ENCODE results near the gene CEP89.

DNA sequence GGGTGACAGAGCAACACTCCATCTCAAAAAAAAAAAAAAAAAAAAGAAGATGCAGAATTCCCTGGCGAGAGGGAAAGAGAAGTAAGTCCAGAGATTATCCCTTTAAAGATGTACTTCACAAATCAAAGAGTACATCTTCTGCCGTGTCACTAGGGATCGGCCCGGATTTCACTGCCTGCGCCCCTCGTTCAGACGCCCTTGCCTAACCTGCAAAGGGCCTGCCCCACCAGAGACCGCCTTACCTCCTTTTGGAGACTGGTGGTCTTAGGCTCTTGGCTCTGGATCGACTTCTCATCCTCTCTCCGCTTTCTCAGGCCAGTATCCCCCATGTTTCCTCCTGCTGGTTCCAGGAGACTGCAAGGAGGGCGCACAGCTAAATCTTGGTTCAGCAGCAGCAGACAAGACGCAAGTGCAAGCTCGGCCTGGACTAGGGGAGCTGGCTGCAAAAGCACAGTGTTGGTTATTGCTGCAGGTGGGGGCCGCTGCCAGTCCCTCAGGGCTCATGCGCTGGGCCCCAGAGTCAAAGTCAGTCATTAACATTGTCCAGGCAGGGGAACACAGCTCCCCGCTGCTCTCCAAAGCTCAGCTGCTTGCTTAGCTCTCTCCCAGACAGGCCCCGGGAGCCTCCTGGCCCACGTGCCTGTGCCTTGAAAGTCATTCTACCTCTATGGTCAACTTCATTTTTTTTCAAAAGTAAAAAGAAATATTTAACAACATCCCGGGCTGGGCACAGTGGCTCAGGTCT is 103.4 kb downstream of the CEP89 start:
- TF ChIP-seq CBX3 (IDR thresholded peaks at IDR 0.05; ENCODE audit: low read depth) (no peak), CTCF (IDR thresholded peaks at IDR 0.05 in 2 of 3, conservative IDR thresholded peaks at IDR 0.05 in 1 of 3; ENCODE audit: borderline replicate concordance in 1 of 3, insufficient read depth in 1 of 3, low read depth in 2 of 3, low read length in 2 of 3) (no peak), POLR2A (IDR thresholded peaks at IDR 0.05; ENCODE audit: borderline replicate concordance, extremely low read depth, insufficient read depth, insufficient read length) (no peak), SP1 (IDR thresholded peaks at IDR 0.05; ENCODE audit: low read depth) (no peak), POLR2AphosphoS5 (IDR thresholded peaks at IDR 0.05; ENCODE audit: low read depth, low read length) (no peak), JUND (IDR thresholded peaks at IDR 0.05) (no peak)
- TF ChIP-seq, protein P1, sequence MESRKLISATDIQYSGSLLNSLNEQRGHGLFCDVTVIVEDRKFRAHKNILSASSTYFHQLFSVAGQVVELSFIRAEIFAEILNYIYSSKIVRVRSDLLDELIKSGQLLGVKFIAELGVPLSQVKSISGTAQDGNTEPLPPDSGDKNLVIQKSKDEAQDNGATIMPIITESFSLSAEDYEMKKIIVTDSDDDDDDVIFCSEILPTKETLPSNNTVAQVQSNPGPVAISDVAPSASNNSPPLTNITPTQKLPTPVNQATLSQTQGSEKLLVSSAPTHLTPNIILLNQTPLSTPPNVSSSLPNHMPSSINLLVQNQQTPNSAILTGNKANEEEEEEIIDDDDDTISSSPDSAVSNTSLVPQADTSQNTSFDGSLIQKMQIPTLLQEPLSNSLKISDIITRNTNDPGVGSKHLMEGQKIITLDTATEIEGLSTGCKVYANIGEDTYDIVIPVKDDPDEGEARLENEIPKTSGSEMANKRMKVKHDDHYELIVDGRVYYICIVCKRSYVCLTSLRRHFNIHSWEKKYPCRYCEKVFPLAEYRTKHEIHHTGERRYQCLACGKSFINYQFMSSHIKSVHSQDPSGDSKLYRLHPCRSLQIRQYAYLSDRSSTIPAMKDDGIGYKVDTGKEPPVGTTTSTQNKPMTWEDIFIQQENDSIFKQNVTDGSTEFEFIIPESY (IDR thresholded peaks at IDR 0.05; ENCODE audit: extremely low read depth, insufficient replicate concordance, low read length), result no peak

Data from HCT116 (cell line).